HCT116 (cell line): ENCODE measurements around the gene RPL6.

Experiments used
- ATF3 ChIP-seq: IDR thresholded peaks from 2 replicates; pipeline ENCODE4 v1.6.1; 2012
- CTCF ChIP-seq, 3 experiments: fragments of 200-600 bp in 1 of 3; sonication (generic) in 1 of 3; IDR thresholded peaks in 2 of 3; conservative IDR thresholded peaks in 1 of 3; 2 replicates each; pipeline ENCODE4 v1.5.1; 2012 to 2017; ENCODE audit warnings: low read depth in 2 of 3, low read length in 2 of 3, antibody characterized with exemption in 1 of 3, borderline replicate concordance in 1 of 3, control low read depth in 1 of 3, mild to moderate bottlenecking in 1 of 3, mixed read lengths in 1 of 3, mixed run types in 1 of 3, moderate library complexity in 1 of 3; ENCODE audit not compliant: insufficient read depth in 1 of 3
- EGR1 ChIP-seq: IDR thresholded peaks from 2 replicates; pipeline ENCODE4 v1.6.1; 2012; ENCODE audit warnings: low read depth
- POLR2A ChIP-seq: IDR thresholded peaks from 2 replicates; pipeline ENCODE4 v1.7.0; 2011; ENCODE audit warnings: borderline replicate concordance; ENCODE audit not compliant: insufficient read depth, insufficient read length; ENCODE audit errors: extremely low read depth
- TF ChIP-seq, protein P1 (sequence below): IDR thresholded peaks from 2 replicates; pipeline ENCODE4 v1.6.1; 2012

- TF ChIP-seq EGR1 = no peak
- TF ChIP-seq, protein P1, sequence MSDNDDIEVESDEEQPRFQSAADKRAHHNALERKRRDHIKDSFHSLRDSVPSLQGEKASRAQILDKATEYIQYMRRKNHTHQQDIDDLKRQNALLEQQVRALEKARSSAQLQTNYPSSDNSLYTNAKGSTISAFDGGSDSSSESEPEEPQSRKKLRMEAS = no peak
- no peak for TF ChIP-seq POLR2A
- TF ChIP-seq CTCF (IDR thresholded peaks at IDR 0.05 in 2 of 3, conservative IDR thresholded peaks at IDR 0.05 in 1 of 3; ENCODE audit: borderline replicate concordance in 1 of 3, insufficient read depth in 1 of 3, low read depth in 2 of 3, low read length in 2 of 3) = no peak
- no peak for TF ChIP-seq ATF3
Observed at GRCh38 chr12:112389228-112389627, 20.2 kb downstream of the RPL6 start.
